GM03348 (cell line): ENCODE measurements around the gene NIPAL4.

Experiments used
- DNase-seq: peaks from one replicate; pipeline ENCODE4 v3.0.0; 2012; ENCODE audit warnings: low spot score

The NIPAL4 gene

GRCh38 chr5:157485811-157486210, 25.8 kb downstream of the NIPAL4 start:
- DNase-seq: no peak

DNA sequence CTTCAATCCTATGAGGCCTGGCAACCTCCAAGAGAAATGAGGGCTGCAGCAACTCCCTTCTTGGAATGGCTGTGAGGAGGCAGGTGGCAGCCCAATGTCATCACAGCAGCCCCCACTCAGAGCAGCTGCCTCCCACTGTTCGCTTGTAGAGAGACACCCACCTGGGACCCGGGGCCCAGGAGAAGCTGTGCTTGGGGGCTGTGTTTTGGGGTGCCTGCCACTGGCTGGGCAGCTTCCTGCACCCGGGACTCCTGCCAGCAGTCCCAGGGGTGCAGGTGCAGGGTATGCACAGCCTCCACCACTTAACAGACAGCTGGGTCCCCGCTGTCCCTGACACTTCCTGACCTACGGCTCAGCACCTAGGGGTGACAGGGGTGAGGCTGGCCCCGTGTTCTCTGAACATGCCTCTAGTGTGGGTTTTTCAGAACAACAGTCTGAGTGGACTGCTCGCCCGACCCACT, 26.2 kb downstream of the NIPAL4 start:
- no peak for DNase-seq

DNA sequence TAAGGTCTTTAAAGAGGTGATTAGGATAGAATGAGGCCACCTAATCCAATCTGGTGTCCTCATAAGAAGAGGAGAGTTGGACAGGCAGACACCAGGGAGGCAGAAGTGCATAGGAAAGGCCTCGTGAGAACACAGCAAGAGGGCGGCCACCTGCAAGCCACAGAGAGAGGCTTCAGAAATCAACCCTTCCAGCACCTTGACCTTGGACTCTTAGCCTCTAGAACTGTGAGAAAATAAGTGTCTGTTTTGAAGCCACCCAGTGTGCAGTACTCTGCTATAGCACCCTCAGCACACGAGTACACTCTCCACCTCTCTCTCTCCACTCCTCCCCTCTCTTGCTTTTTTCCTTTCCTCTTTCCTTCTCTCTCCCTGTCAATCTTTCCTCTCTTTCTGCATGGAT, 26.8 kb downstream of the NIPAL4 start:
- no peak for DNase-seq

- no peak for DNase-seq
Measured at GRCh38 chr5:157487358-157487757, 27.3 kb downstream of the NIPAL4 start.

DNA sequence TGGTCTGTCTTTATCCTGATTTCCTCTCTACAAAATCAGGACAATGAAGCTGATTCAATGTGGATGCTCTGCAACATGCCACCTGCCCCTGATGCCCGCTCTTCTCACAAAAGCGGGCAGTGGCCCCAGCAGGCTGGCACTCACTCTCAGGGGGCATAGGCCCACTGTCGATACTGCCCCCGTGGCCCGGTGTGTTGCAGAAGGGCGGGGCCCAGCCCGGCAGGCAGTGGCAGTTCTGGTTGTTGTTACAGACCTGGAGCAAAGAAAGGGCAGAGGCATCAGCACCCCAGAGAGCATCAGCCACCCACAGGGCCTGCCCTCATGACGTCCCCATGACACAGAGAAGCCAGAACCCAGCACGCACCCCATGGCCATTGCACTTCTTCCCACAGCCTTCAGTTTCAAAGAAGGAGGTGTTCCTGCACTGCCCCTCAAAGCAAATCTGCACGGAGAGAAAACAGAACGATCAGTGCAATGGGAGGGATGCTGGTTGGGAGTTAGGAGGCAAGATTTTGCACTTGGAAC, 31.5 kb downstream of the NIPAL4 start:
- DNase-seq: no peak

DNA sequence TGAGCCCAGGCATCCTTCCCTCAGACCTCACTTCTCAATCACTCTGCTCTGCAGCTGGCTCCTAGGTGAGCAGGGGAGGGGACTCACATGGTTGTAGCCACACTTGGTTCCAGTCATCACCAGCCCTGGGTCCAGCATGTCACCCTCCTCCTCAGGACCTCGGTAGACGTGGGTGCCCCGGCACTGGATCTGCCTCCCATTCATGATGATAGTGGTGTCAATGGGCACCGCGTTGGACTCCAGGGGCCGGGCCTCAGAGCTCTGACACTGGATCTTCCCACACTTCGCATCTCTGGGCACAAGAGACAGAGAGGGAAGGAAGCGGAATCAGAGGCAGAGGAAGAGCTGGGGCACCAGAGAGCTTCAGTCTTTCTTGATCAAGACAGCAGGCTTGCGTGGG, 32.9 kb downstream of the NIPAL4 start:
- DNase-seq: no peak

DNA sequence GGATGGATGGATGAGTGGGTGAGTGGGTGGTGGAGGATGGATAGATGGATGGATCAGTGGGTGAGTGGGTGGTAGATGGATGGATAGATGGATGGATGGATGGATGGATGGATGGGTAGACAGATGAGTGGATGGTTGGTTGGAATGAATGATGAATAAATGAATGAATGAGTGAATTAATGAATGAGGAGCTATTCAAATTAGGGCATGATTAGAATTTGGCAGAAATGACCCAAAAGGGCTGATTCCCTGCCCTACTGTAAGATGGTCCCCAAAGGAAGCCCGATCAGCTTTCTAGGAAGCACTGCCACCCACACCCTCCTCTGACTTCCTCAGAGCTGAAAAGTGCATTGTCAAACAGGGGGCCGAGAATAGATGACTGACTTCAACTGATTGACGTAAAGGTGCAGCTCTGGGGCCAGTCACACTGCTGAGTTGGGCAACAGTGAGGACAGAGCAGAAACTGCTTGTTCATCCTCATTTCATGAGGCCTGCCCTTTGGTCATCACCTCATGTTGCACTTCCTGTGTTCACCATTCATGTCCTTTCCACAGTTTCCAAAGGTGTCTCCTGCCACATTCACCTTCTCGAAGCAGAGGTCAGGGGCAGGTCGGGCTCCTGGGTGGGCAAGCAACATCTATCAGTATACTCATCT, 34.3 kb downstream of the NIPAL4 start:
- no peak for DNase-seq

DNA sequence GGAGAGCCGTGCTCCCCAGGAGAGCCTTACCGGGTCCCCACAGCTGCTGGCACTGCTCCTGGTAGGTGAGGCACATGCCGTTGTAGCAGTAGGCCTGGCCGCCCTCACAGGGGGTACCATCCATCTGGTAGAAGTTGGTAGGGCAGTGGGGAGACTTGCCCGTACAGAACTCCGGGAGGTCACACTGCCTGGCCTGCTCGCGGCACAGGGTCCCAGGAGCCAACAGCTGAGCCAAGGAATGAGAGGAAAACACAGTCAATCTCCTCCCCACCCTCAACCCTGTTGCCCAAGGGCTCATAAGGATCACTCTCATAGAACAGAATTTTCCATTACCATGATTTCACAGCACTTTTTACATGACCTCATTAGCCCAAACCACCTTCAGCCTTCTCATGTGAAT, 36.9 kb downstream of the NIPAL4 start:
- DNase-seq: no peak

DNA sequence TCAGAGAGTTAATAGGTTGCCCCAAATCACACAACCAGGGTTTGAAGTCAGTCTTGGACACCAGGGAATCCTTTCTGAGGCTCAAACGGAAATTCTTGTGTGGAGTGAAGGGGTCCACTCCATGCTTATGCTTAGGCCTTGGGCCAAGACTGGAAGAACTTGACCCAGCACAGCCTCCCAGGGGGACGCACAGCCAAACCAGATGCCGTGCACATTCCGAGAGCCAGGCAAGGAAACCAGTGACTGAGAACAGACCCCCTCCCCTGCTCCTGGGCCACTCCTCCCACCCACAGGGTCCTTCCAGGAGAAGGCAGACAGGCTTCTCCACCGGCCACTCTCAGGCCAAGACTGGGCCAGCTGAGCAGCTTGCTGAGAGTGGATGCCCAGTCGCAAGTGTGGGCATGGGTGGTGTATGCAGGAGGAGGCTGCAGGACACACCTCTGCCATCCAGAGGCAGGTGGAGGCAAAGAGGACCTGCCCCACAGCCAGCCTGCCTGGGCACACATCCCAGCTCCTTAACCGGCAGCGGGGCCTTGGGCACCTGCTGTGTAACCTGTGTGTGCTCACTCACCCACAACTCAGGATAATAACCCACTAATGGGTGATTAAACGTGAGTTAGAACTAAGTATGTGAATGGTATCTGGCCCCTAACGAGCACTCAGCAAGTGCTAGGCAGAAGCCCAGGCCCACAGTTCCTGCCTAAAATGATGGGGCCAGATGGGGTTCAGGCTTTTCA, 38.0 kb downstream of the NIPAL4 start:
- DNase-seq: no peak

DNA sequence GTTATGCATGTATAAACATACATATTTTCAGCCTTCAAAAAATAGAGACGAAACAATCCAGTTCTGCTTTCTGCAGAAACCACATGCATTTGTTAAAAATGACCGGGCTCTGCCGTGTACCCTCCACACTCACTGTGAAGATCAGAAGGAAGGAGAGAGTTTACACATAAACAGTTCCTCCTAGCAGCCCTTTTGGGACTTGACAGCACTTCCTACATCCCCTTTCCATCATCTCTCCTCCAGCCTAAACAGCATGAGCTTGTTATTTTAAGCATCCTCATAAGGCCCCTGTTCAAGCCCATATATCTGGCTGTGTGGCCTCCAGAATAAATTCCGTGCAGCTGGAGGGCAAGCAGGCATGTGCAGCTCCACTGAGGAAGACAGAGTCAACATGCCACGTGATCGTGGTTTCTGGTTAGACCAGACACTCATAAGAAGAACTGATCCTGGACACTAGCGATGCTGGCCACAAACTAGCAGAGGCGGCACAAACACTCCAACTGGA, 42.2 kb downstream of the NIPAL4 start:
- DNase-seq: no peak

- no peak for DNase-seq
Measured at GRCh38 chr5:157504053-157504452, 44.0 kb downstream of the NIPAL4 start.

- no peak for DNase-seq
Measured at GRCh38 chr5:157505496-157505895, 45.5 kb downstream of the NIPAL4 start.

DNA sequence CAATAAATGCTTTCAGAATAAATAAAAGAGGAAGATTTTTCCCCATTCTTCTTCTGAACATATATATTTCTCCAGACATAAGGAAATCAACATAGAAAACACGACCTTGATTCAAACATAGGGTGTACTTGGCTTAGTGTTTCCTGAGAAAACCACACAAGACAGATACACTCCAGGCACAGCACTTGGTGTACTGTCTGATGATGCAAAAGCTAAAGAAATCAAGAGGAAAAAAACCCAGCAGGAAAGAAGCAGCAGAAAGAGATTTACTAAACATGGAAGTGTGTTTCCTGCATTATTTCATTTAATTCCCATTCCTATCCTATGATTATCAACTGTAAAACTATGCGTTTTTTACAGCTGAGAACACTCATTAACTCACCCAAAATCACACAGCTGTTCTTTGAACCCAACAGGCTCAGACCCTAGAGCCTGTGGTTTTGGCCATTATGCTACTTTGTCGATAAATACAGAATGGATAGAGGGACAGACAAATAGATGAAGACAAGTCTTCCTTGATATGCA, 46.1 kb downstream of the NIPAL4 start:
- no peak for DNase-seq

GRCh38 chr5:157506981-157507780, 47.2 kb downstream of the NIPAL4 start:
- no peak for DNase-seq

- DNase-seq: no peak
Measured at GRCh38 chr5:157509093-157509492, 49.1 kb downstream of the NIPAL4 start.

DNA sequence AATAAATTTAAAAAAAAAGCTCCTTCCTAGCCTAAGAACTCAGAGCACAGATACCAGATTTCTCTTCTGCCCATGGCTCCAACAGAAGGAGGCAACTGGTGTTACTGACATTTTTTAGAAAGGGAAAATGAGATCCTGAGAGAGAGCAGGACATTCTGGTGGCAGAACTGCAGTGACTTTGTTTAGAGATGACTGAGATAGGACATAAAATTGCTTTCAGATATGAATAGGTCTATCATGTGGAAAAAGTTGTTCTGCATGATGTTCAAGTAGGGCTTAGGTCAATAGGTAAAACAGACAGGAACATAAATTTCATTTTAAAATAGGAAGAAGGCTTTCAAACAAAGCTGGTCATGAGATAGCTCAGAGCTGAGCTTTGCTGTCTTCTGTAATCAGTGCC, 49.6 kb downstream of the NIPAL4 start:
- no peak for DNase-seq

- no peak for DNase-seq
Measured at GRCh38 chr5:157510682-157511081, 50.7 kb downstream of the NIPAL4 start.

GRCh38 chr5:157511651-157512644, 51.9 kb downstream of the NIPAL4 start:
- DNase-seq: peak; percentile 94

GRCh38 chr5:157513182-157513581, 53.2 kb downstream of the NIPAL4 start:
- no peak for DNase-seq

GRCh38 chr5:157514974-157515373, 55.0 kb downstream of the NIPAL4 start:
- DNase-seq: no peak

DNA sequence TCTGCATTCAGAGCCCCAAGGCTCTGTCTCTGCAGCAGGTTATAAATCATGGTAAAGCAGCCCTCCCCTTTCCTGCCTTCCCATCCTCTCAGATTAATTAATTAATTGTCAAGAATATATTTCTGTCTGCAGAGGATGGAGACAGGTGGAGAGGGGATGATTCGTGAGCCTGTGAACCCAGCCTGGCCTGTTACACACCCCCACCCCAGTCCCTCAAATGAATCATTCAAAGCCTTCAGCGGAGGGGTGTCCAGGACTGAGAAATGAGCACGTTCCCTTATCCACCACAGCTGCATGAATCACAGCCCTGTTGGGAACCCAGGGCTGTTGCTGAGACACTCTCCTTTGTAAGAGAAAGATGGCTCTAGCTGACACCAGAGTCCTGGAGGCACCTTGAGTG, 56.0 kb downstream of the NIPAL4 start:
- peak; percentile 82 for DNase-seq
